Skeletal muscle satellite cell (primary cell): ENCODE data around the gene APOBEC3B.
"Not testable (repeated sequence)": the region's sequence is repeated elsewhere in the genome, so short reads cannot be mapped to it uniquely, and the experiment has no call there.

ENCODE experiments used
- H3K27me3 ChIP-seq: 2 replicates; pipeline ENCODE4 v1.7.0; 2013; ENCODE audit warnings: low read length; ENCODE audit not compliant: control insufficient read depth, insufficient read depth
- H3K36me3 ChIP-seq: 2 replicates; pipeline ENCODE4 v1.7.0; 2013; ENCODE audit warnings: mild to moderate bottlenecking, control low read depth, low read length; ENCODE audit not compliant: insufficient read depth
- H3K4me1 ChIP-seq: 2 replicates; pipeline ENCODE4 v1.7.0; 2013; ENCODE audit warnings: low read length; ENCODE audit not compliant: control insufficient read depth, insufficient read depth
- H3K4me2 ChIP-seq: 2 replicates; pipeline ENCODE4 v1.7.0; 2013; ENCODE audit warnings: mild to moderate bottlenecking, low read length
- H3K4me3 ChIP-seq: 2 replicates; pipeline ENCODE4 v1.7.0; 2013; ENCODE audit warnings: low read length
- H3K9ac ChIP-seq: 2 replicates; pipeline ENCODE4 v1.7.0; 2013; ENCODE audit warnings: mild to moderate bottlenecking, low read depth, low read length, moderate library complexity
- H3K9me3 ChIP-seq: replicated peaks from 2 replicates; pipeline ENCODE4 v1.7.0; 2013; ENCODE audit warnings: mild to moderate bottlenecking, control low read depth, low read length

Gene APOBEC3B

DNA sequence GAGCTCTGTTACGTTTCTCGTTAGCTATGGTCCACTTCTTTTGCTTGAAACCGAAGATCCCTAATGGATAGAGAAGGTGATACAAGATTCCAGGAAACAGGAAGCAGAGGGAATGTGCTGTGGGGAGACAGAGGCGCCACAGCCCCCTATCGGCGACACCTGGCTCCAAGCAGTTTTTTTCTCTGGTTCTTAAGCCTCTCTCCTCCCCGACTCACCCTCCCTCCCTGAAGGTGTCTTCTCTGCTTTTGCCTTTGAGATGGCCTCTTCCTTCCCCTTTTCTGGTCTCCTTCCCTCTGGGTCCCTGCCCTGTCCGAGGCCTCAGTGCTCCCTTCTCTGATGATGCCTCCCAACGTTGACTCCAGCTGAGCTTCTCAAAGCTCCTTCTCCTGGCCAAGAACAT, 38.9 kb upstream of the APOBEC3B start:
- no peaks in the 10 kb centered on the region for H3K4me1 ChIP-seq
- H3K4me3 ChIP-seq, result no peak overlapping the region
- H3K9me3 ChIP-seq, result no peaks in the 10 kb centered on the region
- peaks cover 86% of the 10 kb centered on the region for H3K27me3 ChIP-seq
- no peak overlapping the region for H3K9ac ChIP-seq
- no peaks in the 10 kb centered on the region for H3K36me3 ChIP-seq
- H3K4me2 ChIP-seq, result no peak overlapping the region

DNA sequence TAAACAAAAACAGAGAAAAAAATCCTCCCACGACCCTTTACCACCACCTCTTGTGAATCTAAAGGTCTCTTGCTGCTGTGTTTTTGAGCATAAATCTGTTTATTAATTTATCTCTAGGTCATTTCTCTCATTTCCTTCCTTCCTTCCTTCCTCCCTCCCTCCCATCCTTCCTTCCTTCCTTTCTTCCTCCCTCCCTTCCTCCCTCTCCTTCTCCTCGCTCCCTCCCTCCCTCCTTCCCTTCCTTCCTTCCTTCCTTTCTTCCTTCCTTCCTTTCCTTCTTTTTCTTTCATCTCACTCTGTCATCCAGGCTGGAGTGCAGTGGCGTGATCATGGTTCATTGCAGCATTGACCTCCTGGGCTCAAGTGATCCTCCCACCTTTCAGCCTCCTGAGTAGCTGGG, 38.3 kb upstream of the APOBEC3B start:
- Histone ChIP-seq H3K9me3 (no peaks in the 10 kb centered on the region), H3K4me1 (no peaks in the 10 kb centered on the region), H3K4me3 (no peak overlapping the region), H3K36me3 (no peaks in the 10 kb centered on the region), H3K9ac (no peak overlapping the region), H3K4me2 (no peak overlapping the region), H3K27me3 (peaks cover 84% of the 10 kb centered on the region)

DNA sequence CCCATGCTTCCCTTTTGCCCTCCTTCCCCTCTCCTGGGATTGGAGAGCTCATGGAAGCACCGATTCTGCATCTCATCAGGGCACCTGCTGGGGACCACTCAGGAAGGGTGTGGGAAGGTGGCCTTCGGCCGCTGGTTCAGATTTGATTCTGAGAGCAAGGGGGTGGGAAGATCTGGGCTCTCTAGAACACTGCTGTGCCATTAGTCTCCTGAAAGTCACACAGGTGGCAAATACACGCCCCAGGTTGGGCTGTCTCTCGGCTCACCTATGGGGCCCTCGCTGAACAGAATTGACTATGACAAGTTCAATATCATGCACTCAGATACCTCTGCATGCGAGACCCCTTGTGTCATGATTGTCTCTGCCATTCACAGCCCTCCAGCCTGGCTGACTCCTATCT, 37.5 kb upstream of the APOBEC3B start:
- H3K36me3 ChIP-seq, result no peaks in the 10 kb centered on the region
- no peak overlapping the region for H3K4me2 ChIP-seq
- no peak overlapping the region for H3K9ac ChIP-seq
- no peaks in the 10 kb centered on the region for H3K4me1 ChIP-seq
- no peaks in the 10 kb centered on the region for H3K9me3 ChIP-seq
- H3K27me3 ChIP-seq, result peaks cover 78% of the 10 kb centered on the region
- H3K4me3 ChIP-seq, result no peak overlapping the region

DNA sequence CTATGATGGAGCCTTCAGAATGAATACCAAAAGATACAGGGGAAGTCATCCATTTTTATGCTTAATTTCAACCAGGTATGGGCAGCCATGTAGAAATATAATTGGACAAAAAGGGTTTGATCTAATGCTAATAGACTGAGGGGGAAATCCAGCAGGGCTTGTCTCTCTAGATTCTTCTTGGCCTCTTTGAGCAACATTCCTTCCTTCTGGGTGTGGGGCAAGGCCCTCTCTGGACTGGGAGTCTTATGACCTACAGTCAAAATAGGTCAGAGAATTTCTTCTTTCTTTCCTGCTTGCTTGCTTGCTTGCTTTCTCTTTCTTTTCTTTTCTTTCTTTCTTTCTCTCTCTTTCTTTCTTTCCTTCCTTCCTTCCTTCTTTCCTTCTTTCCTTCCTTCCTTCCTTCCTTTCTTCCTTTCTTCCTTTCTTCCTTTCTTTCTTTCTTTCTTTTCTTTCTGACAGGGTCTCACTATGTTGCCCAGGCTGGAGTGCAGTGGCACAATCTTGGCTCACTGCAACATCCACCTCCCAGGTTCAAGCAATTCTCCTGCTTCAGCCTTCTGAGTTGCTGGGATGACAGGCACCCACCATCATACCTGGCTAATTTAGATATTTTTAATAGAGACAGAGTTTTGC, 36.3 kb upstream of the APOBEC3B start:
- not testable (repeated sequence) for H3K4me2 ChIP-seq, H3K4me3 ChIP-seq, H3K9me3 ChIP-seq, H3K9ac ChIP-seq, H3K4me1 ChIP-seq, H3K36me3 ChIP-seq
- H3K27me3 ChIP-seq, result peaks cover 82% of the 10 kb centered on the region

DNA sequence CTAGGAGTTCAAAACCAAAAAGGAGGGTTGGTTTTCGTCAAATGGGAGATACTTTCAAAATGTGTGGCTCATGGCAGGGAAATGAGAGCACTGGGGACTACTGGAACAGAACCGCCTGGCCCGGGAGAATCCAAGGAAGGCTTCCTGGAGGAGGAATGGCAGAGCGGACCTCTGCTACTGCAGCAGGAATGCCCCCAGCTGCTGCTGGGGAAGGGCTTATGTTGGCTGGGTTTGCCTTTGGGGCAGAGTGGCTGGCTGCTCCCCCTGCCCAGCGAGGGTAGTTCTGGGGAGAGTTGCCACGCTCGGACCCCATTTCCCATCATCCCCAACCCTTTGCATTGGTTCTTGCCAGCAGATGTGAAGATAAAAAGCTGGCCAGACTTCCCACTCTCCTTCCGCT, 35.4 kb upstream of the APOBEC3B start:
- no peak overlapping the region for H3K4me3 ChIP-seq
- no peak overlapping the region for H3K9ac ChIP-seq
- H3K4me1 ChIP-seq, result no peaks in the 10 kb centered on the region
- H3K4me2 ChIP-seq, result no peak overlapping the region
- no peaks in the 10 kb centered on the region for H3K36me3 ChIP-seq
- no peaks in the 10 kb centered on the region for H3K9me3 ChIP-seq
- H3K27me3 ChIP-seq, result peaks cover 80% of the 10 kb centered on the region

DNA sequence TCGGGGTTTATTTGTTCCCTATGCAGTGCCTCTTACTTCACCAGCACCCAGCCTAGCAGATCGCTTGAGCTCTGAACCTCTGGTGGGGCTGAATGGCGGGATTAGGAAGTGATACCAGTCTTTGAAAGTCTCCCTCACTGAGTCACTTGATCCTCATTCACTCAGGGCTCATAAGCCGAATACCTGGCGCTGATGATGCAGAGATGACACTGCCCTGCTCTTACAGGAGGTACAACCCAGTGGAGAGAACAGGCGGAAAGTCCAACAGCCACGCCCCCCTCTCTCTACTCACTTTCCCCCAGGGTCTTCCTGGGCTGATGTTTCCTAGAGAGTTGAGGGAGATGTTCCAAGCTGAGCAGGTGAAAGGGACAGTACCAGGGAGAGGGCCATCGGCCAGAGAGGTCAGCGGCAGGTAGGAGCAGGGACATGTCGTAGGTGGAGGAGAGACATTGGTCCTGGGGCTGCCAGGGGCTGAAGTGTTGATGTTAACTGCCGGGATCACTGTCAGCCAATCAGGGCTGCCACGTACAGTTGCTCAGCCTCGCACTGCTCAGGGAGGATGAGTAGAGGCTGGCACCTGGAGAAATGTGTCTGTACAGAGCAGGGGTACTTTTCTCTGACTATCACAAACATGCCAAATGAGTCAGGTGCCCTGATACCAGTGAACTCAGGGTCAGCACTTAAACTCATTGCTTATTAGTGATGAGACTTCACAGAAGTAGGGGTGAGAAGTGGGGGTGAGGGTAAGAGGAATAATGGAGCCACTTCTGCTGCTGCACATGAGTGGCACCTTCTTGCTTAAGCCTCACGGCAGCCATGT, 34.6 kb upstream of the APOBEC3B start:
- H3K27me3 ChIP-seq, result peaks cover 84% of the 10 kb centered on the region
- H3K4me3 ChIP-seq, result no peak overlapping the region
- no peak overlapping the region for H3K9ac ChIP-seq
- H3K4me2 ChIP-seq, result no peak overlapping the region
- H3K36me3 ChIP-seq, result no peaks in the 10 kb centered on the region
- H3K4me1 ChIP-seq, result no peaks in the 10 kb centered on the region
- H3K9me3 ChIP-seq, result no peaks in the 10 kb centered on the region

DNA sequence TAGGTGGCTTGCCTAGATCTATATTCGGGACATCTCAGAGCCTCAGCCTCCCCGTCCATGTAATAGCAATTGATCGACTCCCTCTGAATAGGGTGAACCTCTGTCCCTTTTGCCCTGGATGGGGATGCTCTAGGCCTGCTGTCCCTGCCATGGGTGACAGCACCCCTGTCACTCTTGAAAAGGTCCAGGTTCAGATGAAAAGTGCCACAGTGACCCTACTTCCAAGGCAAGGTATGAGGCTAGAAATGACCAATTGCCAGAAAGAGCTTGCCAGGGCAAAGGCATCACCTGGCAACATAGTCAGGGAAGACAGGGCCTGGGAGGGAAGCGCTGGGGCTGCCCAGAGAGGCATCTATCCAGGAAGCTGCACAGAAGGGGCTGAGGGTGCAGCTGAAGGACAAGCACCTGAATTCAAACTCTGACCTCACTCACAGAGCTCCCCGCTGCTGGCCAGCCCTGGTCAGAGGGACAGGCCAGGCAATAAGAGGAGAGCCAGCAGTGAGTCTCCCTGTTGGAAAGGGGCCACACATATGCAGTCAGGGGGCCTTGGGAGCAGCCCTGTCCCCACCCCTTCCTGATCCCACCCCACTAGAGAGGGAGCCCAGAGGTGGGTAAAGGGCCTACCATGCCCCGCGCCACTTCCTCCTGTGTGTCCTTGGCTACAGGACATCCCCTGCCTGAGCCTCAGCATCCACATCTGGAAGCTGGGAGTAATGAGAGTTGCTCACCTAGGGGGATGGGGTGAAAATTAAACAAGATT, 33.8 kb upstream of the APOBEC3B start:
- H3K27me3 ChIP-seq, result peaks cover 84% of the 10 kb centered on the region
- no peak overlapping the region for H3K9ac ChIP-seq
- H3K4me1 ChIP-seq, result no peaks in the 10 kb centered on the region
- no peaks in the 10 kb centered on the region for H3K9me3 ChIP-seq
- H3K36me3 ChIP-seq, result no peaks in the 10 kb centered on the region
- no peak overlapping the region for H3K4me2 ChIP-seq
- H3K4me3 ChIP-seq, result no peak overlapping the region

DNA sequence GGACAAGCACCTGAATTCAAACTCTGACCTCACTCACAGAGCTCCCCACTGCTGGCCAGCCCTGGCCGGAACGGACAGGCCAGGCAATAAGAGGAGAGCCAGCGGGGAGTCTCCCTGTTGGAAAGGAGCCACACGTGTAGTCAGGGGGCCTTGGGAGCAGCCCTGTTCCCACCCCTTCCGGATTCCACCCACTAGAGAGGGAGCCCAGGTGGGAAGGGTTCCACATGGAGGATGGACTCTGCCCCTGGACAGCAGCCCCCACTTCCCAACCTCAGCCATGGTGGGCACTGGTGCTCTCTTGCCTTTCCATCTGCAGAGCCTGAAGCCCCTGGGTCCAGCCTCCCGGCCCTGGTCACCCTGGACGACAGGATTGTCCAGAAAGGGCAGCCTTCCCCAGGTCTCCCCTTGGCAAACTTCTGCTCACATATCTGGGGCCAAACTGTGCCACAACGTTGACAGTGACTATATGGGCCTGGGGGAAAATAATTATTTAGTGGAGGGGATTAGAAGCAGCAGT, 32.2 kb upstream of the APOBEC3B start:
- Histone ChIP-seq H3K9me3 (no peaks in the 10 kb centered on the region), H3K4me3 (no peak overlapping the region), H3K27me3 (peaks cover 83% of the 10 kb centered on the region), H3K4me2 (no peak overlapping the region), H3K9ac (no peak overlapping the region), H3K36me3 (no peaks in the 10 kb centered on the region), H3K4me1 (no peaks in the 10 kb centered on the region)

DNA sequence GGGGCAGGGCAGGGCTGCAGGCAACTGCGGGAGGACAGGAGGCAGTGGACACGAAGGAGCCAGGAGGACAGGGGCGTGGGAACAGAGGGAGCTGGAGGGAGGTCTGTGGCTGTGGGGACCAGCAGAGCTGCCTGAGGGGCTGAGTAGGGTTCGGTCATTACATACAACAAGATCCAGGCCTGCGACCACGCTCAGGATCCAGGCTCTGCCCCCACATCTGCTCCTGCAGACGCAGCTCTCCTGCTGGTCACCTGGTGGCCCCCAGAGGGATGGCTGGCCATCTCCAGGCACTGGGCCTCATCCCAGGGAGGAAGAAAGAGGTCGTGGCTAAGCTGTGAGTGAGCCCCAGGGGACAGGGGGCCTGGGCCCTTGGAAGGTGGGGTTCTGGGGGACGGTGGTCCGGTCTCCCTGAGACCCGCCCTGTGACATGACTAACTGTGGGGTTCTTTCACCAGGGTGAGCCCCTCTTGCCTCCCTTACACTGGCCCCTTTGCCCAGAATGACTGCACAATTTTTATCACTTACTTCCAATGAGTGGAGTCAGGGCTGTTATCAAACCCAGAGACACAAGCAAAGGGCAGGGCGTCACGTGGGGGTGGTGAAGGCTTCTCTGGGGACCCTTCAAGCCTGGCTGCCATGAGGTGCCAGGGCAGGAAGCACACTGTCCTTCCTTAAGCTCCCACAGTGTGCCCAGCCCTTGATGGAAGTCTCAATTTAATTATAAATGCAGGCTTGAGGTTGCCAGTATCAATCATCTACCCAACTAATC, 31.4 kb upstream of the APOBEC3B start:
- peaks cover 85% of the 10 kb centered on the region for H3K27me3 ChIP-seq
- H3K4me3 ChIP-seq, result no peak overlapping the region
- no peaks in the 10 kb centered on the region for H3K36me3 ChIP-seq
- no peaks in the 10 kb centered on the region for H3K4me1 ChIP-seq
- H3K9ac ChIP-seq, result no peak overlapping the region
- no peak overlapping the region for H3K4me2 ChIP-seq
- H3K9me3 ChIP-seq, result no peaks in the 10 kb centered on the region

DNA sequence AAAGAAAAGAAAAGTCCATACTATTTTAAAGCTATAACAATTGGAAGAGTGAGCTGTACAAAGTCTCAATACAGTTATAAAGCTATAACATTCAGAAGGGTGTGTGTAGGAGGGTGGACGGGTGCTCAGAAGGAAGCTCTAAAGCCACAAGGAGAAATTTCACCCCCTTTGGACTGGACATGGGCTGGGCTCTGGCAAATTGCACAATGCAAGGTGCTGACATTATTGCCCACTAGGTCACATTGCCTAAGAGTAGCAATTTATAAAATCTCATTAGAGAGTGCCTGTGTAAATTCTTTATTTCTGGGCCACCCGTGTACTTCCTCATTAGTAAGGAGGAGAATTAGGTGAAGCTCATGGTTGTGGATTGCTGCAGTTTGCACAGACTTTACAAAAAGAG, 30.4 kb upstream of the APOBEC3B start:
- Histone ChIP-seq H3K9me3 (no peaks in the 10 kb centered on the region), H3K4me1 (no peaks in the 10 kb centered on the region), H3K4me3 (no peak overlapping the region), H3K4me2 (no peak overlapping the region), H3K36me3 (no peaks in the 10 kb centered on the region), H3K9ac (no peak overlapping the region), H3K27me3 (peaks cover 82% of the 10 kb centered on the region)
